Measurements from ENCODE around the gene LPP. TPM values are rescaled to one million over a fixed set of nuclear protein-coding genes. Genes with fewer than 3 reads are reported as not detected.

Gene LPP
- total RNA-seq, 3 donors from 2014 or later (not counting 1 experiment from before 2014, with no cell fraction given), result 137 to 163 (median 149) TPM

DNA sequence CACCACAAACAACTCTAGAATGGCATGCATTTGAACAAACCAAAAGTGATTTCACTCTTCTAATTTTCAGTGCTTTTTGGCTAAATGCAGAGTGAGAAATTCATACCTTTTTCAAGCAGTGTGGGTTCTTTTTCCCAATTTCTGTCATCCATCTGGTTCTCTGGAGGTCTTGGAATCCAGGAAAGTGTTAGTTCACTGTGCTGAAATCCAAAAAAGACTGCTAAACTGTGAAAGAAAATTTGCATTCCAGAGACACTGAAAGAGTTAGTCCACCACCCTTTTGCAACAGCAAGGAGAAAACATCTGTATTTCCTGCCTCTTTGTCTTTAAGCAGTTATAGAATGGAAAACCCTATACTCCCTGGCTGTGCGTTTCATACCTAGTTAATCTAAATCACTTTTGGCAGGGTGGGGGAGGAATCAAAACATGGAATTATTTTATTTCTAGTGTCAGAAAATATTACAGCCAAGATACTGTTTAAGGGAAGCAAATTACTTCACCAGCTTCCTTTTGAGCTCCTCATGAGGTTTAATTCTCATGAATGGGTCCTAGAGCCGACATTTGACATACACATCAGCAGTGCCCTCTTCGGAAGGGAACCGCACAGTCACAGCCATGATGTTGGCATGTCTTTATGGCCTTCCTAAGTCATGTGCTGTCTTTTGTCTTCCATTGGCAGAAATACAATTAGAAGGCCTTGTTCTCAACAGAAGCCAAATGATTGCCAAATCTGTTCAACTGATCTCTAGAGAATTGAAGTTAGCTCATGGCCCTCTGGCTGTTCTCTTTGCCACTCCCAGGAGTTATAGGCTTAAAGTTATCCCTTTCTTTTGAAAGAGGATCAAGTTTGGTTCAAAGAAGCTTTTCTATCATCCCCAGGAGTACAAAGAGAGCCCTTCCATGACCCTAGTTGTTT lies 700.2 kb downstream of the LPP start:
- DNase-seq, result no peak
- H3K27me3 Mint-ChIP-seq (ENCODE audit: low read depth in 2 of 2), result no peaks in the 10 kb centered on the region
- Histone ChIP-seq H3K27me3 (ENCODE audit: control insufficient read depth, insufficient read depth, low read length) (no peaks in the 10 kb centered on the region), H3K4me3 (ENCODE audit: low read length) (no peak overlapping the region), H3K4me1 (ENCODE audit: control insufficient read depth, insufficient read depth, low read length) (no peaks in the 10 kb centered on the region), H3K27ac (ENCODE audit: low read length) (no peak overlapping the region), H3K9me3 (ENCODE audit: control insufficient read depth, insufficient read depth, low read length) (no peaks in the 10 kb centered on the region), H3K36me3 (ENCODE audit: control insufficient read depth, insufficient read depth, low read length) (no peaks in the 10 kb centered on the region)
- TF ChIP-seq CTCF (IDR thresholded peaks at IDR 0.05), result no peak
- intact Hi-C loops (cut with micrococcal nuclease), result no loop called here
- no peak overlapping the region for H3K4me3 Mint-ChIP-seq
- no peak for ATAC-seq
- 95% methylated on average over 3 of the region's 4 CpGs for WGBS (ENCODE audit: insufficient coverage)
- H3K27ac Mint-ChIP-seq, result no peak overlapping the region
- H3K9me3 Mint-ChIP-seq, result no peaks in the 10 kb centered on the region
- no peaks in the 10 kb centered on the region for H3K36me3 Mint-ChIP-seq
- H3K4me1 Mint-ChIP-seq, result peaks cover 0 to 4% of the 10 kb centered on the region in 2 donors

DNA sequence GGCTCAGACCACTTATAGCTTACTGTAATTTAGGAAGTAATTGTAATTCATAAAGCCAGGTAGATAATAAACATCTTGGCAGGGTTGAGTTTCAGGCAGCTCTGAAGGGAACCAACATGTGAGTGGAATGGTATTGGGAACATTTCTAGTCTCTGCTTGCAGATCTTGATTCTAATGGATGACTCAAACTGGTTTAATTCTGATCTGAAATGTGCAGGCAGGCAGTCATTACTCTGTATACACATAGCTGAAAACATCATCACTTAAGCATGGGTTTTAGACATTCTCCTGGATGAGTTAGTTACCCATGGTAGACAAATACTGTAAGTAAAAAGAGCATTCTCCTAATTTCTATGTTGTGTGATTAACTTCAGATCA lies 700.8 kb downstream of the LPP start:
- no peak overlapping the region for H3K27ac Mint-ChIP-seq
- H3K4me3 ChIP-seq (ENCODE audit: low read length), result no peak overlapping the region
- H3K4me3 Mint-ChIP-seq, result no peak overlapping the region
- H3K27ac ChIP-seq (ENCODE audit: low read length), result no peak overlapping the region
- DNase-seq (no peak), ATAC-seq (no peak)
- H3K4me1 Mint-ChIP-seq, result peaks cover 0 to 4% of the 10 kb centered on the region in 2 donors
- H3K9me3 Mint-ChIP-seq, result no peaks in the 10 kb centered on the region
- no peaks in the 10 kb centered on the region for H3K9me3 ChIP-seq (ENCODE audit: control insufficient read depth, insufficient read depth, low read length)
- no peaks in the 10 kb centered on the region for H3K36me3 ChIP-seq (ENCODE audit: control insufficient read depth, insufficient read depth, low read length)
- no peaks in the 10 kb centered on the region for H3K27me3 Mint-ChIP-seq (ENCODE audit: low read depth in 2 of 2)
- TF ChIP-seq CTCF (IDR thresholded peaks at IDR 0.05), result no peak
- intact Hi-C loops (cut with micrococcal nuclease), result no loop called here
- no peaks in the 10 kb centered on the region for H3K4me1 ChIP-seq (ENCODE audit: control insufficient read depth, insufficient read depth, low read length)
- H3K36me3 Mint-ChIP-seq, result no peaks in the 10 kb centered on the region
- no peaks in the 10 kb centered on the region for H3K27me3 ChIP-seq (ENCODE audit: control insufficient read depth, insufficient read depth, low read length)

GRCh38 chr3:188855675-188856074 lies 701.7 kb downstream of the LPP start:
- Histone ChIP-seq H3K4me3 (ENCODE audit: low read length) (no peak overlapping the region), H3K27me3 (ENCODE audit: control insufficient read depth, insufficient read depth, low read length) (no peaks in the 10 kb centered on the region), H3K36me3 (ENCODE audit: control insufficient read depth, insufficient read depth, low read length) (no peaks in the 10 kb centered on the region), H3K9me3 (ENCODE audit: control insufficient read depth, insufficient read depth, low read length) (no peaks in the 10 kb centered on the region), H3K4me1 (ENCODE audit: control insufficient read depth, insufficient read depth, low read length) (no peaks in the 10 kb centered on the region), H3K27ac (ENCODE audit: low read length) (no peak overlapping the region)
- no peaks in the 10 kb centered on the region for H3K36me3 Mint-ChIP-seq
- WGBS (ENCODE audit: insufficient coverage), result 85% methylated on average over 3 of the region's 3 CpGs
- no peak overlapping the region for H3K27ac Mint-ChIP-seq
- no peak for ATAC-seq
- intact Hi-C loops (cut with micrococcal nuclease), result no loop called here
- TF ChIP-seq CTCF (IDR thresholded peaks at IDR 0.05), result no peak
- H3K4me3 Mint-ChIP-seq, result no peak overlapping the region
- peaks cover 2 to 4% of the 10 kb centered on the region in 2 donors for H3K4me1 Mint-ChIP-seq
- H3K27me3 Mint-ChIP-seq (ENCODE audit: low read depth in 2 of 2), result no peaks in the 10 kb centered on the region
- no peaks in the 10 kb centered on the region for H3K9me3 Mint-ChIP-seq
- no peak for DNase-seq

GRCh38 chr3:188860147-188860546 lies 706.2 kb downstream of the LPP start:
- no peak overlapping the region for H3K4me3 Mint-ChIP-seq
- H3K9me3 Mint-ChIP-seq, result no peaks in the 10 kb centered on the region
- H3K4me1 Mint-ChIP-seq, result peaks cover 6 to 13% of the 10 kb centered on the region in 2 donors
- H3K4me1 ChIP-seq (ENCODE audit: control insufficient read depth, insufficient read depth, low read length), result no peaks in the 10 kb centered on the region
- intact Hi-C loops (cut with micrococcal nuclease), result no loop called here
- H3K36me3 Mint-ChIP-seq, result no peaks in the 10 kb centered on the region
- no peak for TF ChIP-seq CTCF (IDR thresholded peaks at IDR 0.05)
- H3K36me3 ChIP-seq (ENCODE audit: control insufficient read depth, insufficient read depth, low read length), result no peaks in the 10 kb centered on the region
- no peak overlapping the region for H3K27ac Mint-ChIP-seq
- H3K27ac ChIP-seq (ENCODE audit: low read length), result no peak overlapping the region
- H3K4me3 ChIP-seq (ENCODE audit: low read length), result no peak overlapping the region
- H3K9me3 ChIP-seq (ENCODE audit: control insufficient read depth, insufficient read depth, low read length), result no peaks in the 10 kb centered on the region
- no peak for DNase-seq
- no peaks in the 10 kb centered on the region for H3K27me3 ChIP-seq (ENCODE audit: control insufficient read depth, insufficient read depth, low read length)
- H3K27me3 Mint-ChIP-seq (ENCODE audit: low read depth in 2 of 2), result no peaks in the 10 kb centered on the region
- ATAC-seq, result no peak
- 88% methylated on average over 3 of the region's 3 CpGs for WGBS (ENCODE audit: insufficient coverage)
